ENCODE results near the gene RBBP8. TPM values are rescaled to one million over a fixed set of nuclear protein-coding genes. Genes with fewer than 3 reads are reported as not detected.

The RBBP8 gene
- total and polyA plus RNA-seq, 2 donors (not counting 3 experiments of a cell fraction or from before 2014, with no cell fraction given) = 3.0 to 13.5 TPM

DNA sequence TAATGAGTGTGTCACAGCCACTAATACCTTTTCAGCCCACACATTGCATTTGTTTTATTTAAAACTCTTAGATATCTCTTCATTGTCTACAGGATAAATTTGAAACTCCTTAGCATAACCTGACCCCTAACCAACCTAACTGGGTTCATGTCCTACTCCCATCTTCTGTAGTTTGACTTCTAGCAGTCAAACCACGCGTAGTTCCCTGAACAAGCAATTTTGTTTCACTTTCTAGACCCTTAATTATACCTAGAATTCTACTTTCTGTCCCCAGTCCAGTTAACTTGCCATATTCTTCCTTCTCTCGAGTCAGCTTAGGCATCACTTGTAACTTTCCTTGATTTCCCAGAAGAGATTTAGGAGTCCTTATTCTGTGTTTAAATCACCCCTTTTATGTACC is 55.1 kb downstream of the RBBP8 start:
- intact Hi-C loops (cut with micrococcal nuclease) = loop anchor here (10.0 kb wide), 1 partner anchor 1093 kb away; no protein-coding TSS in a partner anchor
- POLR2A ChIA-PET = no interaction called here
- dilution Hi-C loops (cut with MboI; ENCODE audit: extremely low pct_ligation_motif_present, low sequenced_read_pairs) = no loop called here
- no peak for DNase-seq (ENCODE audit: low read depth, low spot score)
- Histone ChIP-seq H4K20me1 (replicated peaks; ENCODE audit: control insufficient read depth, extremely low read depth, insufficient read depth, low read length) (no peaks in the 10 kb centered on the region), H3K9me3 (replicated peaks; ENCODE audit: control insufficient read depth, insufficient read depth, low read length) (no peaks in the 10 kb centered on the region), H3K4me1 (ENCODE audit: control insufficient read depth, extremely low read depth, insufficient read depth, low read length) (no peaks in the 10 kb centered on the region), H3K36me3 (ENCODE audit: control insufficient read depth in 2 of 2, extremely low read depth in 1 of 2, insufficient read depth in 2 of 2, low read length in 2 of 2) (no peaks in the 10 kb centered on the region), H3K27ac (ENCODE audit: insufficient read depth, low read depth, low read length) (no peak overlapping the region), H3K4me2 (ENCODE audit: insufficient read depth, low read length) (no peak overlapping the region), H3K79me2 (ENCODE audit: control insufficient read depth, insufficient read depth, low read length) (no peaks in the 10 kb centered on the region), H3K27me3 (ENCODE audit: control insufficient read depth in 2 of 2, insufficient read depth in 2 of 2, low read length in 2 of 2) (no peaks in the 10 kb centered on the region), H2AFZ (ENCODE audit: low read depth, low read length) (no peak overlapping the region), H3K9ac (replicated peaks; ENCODE audit: extremely low read depth, insufficient read depth, low read length) (no peak overlapping the region), H3K4me3 (replicated peaks in 1 of 3; ENCODE audit: insufficient read depth in 1 of 3, low read depth in 1 of 3, low read length in 3 of 3) (no peak overlapping the region), H3K9me1 (replicated peaks; ENCODE audit: control insufficient read depth, extremely low read depth, insufficient read depth, low read length) (no peaks in the 10 kb centered on the region)
- CTCF ChIA-PET = interaction anchor here (1.7 kb wide), 1 partner anchor 189 kb away, joined by 5 read pairs; no protein-coding TSS in a partner anchor
- FAIRE-seq = no peak
- no TSS peak for BruUV-seq (replicated peaks)
- TF ChIP-seq POLR2A (IDR thresholded peaks at IDR 0.05; ENCODE audit: low read depth, low read length) = no peak
- TF ChIP-seq FOS (IDR thresholded peaks at IDR 0.05; ENCODE audit: borderline replicate concordance, insufficient read depth, low read length) = no peak
- no peak for TF ChIP-seq GATA2 (IDR thresholded peaks at IDR 0.05; ENCODE audit: insufficient read depth, insufficient read length, low read depth, low read length)
- no peak for TF ChIP-seq JUN (IDR thresholded peaks at IDR 0.05; ENCODE audit: borderline replicate concordance, insufficient read depth, insufficient read length, low read depth)
- TF ChIP-seq MAX (IDR thresholded peaks at IDR 0.05; ENCODE audit: insufficient read depth, insufficient read length) = no peak
- no peak for TF ChIP-seq MYC (IDR thresholded peaks at IDR 0.05; ENCODE audit: low read depth, low read length)
- no peak for TF ChIP-seq POLR2AphosphoS5 (IDR thresholded peaks at IDR 0.05; ENCODE audit: insufficient read depth, low read depth, low read length)
- no peak for TF ChIP-seq EZH2 (IDR thresholded peaks at IDR 0.05; ENCODE audit: borderline replicate concordance, low read depth, low read length, severe bottlenecking)
- no peak for TF ChIP-seq CTCF (IDR thresholded peaks at IDR 0.05; ENCODE audit: extremely low read depth in 1 of 2, insufficient read depth in 1 of 2, low read depth in 1 of 2, low read length in 2 of 2)
